GM19099 (cell line): ENCODE measurements around the gene IRF3.

Source experiments
- POLR2A ChIP-seq: IDR thresholded peaks from 3 replicates; pipeline ENCODE4 v1.6.1; 2011; ENCODE audit warnings: low read depth; ENCODE audit not compliant: insufficient read length; ENCODE audit errors: extremely low read depth

Gene IRF3

DNA sequence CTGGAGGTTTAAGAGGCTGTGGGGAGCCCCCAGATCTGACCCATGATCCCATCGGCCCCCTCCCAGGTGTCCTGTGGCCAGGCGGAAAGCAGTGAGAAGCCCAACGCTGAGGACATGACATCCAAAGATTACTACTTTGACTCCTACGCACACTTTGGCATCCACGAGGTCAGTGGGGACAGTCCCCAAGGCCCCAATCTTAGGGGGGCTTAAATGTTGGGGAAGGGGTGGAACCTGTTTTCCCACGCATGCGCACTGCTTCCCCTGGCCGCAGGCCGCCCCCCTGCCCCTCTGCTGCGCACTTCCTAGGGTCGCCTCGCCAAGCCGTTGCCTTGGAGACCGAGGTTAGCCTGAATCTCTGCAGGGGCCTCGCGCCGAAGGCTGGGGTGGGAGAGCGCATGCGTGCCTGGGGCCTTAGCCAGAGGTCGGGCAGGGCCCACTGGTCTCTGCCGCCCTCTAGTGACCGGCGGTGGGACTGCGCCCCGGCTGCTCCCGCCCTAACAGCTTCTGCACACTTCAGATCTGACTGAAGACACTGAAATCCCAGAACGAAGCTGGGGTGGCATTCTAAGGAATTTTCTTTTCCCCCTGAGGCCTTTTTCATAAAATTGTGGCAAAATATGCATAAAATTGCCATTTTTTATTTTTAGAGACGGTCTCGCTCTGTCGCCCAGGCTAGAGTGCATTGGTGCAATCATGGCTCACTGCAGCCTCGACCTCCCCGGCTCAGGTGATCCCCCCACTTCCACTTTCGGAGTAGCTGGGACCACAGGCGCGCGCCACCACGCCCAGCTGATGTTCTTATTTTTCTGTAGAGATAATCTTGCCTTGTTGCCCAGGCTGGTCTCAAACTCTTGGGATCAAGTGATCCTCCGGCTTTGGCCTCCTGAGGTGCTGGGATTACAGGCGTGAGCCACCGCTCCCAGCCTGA is 15.0 kb upstream of the IRF3 start:
- TF ChIP-seq POLR2A, result no peak

DNA sequence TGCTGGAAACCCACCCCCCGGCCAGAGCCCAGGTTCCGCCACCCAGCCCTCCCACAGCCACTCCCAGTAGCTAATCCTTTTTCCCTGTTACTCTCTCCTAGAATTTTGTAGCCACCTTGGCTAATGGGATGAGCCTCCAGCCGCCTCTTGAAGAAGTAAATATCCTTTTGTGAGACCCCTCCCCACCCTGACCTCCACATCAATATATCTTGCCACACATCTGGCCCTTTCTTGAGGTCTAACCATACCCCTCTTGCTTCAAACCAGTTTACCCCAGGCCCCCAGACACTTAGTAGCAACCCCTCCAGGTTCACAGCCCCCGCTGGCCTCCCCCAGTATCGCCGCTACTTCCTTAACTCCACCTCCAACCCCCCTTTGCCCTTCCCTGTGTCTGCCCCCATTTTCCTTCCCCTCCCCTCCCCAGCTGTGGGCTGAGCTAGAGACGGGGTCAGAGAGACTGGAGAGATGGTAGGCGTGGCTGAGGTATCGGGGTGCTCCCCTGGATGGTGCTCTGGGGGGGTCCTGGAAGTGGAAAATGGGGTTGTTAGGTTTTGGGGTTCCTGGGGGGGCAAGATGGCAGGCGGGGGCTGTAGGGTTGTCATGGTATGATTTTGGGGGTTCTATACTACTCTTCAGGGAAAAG is 14.2 kb upstream of the IRF3 start:
- TF ChIP-seq POLR2A, result no peak

DNA sequence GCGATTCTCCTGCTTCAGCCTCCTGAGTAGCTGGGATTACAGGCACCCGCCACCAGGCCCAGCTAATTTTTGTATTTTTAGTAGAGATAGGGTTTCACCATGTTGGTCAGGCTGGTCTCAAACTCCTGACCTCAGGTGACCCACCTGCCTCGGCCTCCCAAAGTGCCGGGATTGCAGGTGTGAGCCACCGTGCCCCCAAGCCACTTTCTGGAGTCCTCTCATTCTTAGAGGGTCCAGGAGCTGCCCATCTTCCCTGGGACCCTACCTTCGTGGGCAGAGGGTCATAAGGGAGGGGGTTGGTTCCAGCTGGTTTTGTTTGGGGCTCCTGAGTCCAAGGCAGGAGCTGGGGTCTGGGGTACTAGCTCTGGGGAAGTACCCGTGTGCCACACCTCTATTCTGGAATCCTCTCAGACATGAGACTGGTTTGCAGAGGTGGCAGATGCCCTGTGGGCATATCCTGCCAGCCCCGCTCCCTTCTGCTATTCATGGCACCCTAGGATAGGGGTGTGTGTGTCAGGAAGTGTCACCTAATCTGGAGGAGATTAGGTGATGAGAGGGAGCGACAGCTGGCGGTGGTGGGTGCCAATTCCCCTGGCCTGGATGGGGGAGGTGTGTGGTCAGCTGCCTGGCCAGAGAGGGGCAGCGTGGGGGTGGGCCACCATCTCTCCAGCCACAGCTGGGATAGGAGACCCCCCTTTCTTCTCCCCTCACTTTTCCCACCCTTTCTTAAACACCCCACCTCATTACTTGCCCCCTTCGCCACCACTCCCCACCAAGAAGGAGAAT is 13.5 kb upstream of the IRF3 start:
- no peak for TF ChIP-seq POLR2A

DNA sequence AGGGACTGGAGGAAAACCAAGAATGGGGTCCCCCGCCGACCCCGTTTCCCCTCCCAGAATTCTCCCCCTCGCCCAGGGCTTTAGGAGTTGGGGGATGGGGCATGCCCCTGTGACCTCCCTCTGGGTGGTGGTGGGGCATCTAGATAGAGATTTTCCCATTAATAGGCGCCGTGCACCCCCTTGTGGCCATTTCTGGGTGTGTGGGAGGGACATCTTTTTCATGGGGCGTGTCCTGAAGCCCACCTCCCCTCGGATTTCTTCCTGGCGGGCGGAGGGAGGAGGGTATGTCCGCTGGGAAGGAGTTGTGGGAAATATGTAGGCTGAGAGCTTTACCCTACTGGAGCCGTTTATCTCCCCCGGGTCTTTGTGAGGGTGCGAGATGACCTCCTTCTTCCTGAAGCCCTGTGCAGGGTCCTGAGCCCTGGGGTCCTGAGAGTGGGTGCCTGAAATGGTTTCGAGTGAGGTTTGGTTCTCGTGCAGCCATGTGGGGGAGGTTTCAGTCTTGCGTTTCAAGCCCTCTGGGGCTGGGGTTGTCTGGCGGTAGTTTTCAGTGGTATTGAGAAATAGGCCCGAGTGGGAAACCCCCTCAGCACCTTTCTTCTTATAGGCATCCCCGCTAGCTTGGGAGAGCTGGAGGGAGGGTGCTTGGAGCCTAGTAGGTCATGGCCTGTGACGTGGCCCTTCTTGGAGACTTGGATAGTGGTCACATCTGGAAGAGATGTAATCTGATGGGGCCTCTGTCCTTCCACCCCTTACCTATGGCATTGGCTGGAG is 12.4 kb upstream of the IRF3 start:
- TF ChIP-seq POLR2A, result no peak

DNA sequence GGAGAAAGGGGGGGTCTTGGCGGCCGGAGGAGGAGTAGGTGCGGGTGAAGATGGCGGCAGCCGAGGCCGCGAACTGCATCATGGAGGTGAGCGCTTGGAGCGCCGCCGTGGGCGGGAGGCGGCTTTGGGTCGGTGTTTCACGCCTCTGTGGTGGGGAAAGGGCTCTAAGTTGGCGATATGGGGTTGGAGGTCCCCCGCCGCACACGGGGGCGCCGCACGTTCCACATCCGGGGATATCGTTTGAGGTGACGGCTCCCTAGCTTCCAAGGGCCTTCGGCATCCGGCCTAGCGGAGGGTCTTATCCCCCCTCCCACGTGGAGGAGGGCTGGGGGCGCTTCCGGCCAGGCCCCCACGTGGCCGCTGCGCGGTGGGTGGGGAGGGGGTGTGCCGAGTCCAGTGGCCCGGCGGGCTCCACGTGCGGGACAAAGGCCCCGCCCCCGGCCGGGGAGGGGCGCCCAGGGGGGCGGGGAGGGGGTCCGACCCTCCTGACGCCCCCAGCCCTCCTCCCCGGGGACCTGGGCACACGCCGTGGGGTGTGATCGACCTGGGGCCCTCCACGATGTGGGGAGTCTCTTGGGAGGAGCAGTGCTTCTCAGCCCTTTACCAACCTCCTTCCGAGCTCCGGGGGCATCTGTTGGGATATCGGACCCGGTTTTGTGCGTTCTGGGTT is 11.7 kb upstream of the IRF3 start, which contains the start of gene PRMT1:
PRMT1 (plus strand) TSS at position 41 of the 670 bp plus-strand sequence; CDS start at position 51, 10 bp downstream.
- TF ChIP-seq POLR2A, result peak; percentile 93

DNA sequence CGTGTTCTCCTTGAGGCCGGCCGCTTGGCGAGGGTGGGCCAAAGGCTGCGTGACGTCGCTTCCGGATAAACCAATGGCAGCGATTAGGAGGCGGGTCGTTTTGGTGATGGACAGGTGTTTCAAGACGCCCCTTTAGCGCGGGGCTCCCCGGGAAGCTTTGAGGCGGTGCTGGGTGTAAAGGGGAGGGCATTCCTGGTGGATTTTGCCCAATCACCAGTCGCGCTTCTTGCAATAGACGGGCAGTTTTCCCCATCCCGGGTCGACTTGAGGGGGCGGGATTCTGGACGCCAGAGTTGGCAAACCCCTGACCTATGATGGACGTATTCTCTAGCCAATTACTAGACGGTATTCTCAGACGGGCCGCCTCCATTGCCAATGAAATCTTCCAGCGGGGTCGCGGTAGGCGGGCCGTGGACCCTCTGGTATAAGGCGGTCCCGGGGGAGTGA is 11.2 kb upstream of the IRF3 start:
- TF ChIP-seq POLR2A, result no peak

DNA sequence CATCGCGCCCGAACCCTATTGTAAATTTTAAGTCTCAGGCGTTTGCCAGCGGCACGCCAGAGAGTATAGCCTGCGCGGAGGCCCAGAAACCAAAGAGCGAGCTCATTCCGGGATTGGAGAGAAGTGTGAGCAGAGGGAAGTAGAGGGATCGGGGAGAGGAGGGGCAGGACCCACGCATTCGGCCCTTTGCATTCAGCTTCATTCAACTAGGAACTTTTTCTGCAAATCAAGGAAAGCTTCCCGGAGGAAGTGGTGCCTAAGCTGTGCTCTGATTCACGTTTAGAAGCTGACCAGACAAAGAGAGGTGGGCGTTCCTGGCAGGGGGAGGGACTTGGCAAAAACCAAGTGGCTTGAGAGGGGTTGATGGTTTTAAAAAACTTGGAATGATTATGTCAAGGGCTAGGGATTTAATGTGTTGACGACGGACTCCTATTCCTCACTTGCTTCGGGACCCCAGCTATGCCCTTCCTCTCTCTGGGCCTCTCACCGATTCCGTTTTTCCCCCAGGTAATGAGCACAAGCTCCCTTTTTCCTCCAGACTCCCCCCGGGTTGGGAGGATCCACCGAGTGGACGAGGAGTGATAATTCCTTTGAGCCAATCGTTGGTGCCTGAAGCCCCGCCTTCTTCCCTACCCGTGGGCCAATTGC is 10.6 kb upstream of the IRF3 start:
- peak; percentile 96 for TF ChIP-seq POLR2A

DNA sequence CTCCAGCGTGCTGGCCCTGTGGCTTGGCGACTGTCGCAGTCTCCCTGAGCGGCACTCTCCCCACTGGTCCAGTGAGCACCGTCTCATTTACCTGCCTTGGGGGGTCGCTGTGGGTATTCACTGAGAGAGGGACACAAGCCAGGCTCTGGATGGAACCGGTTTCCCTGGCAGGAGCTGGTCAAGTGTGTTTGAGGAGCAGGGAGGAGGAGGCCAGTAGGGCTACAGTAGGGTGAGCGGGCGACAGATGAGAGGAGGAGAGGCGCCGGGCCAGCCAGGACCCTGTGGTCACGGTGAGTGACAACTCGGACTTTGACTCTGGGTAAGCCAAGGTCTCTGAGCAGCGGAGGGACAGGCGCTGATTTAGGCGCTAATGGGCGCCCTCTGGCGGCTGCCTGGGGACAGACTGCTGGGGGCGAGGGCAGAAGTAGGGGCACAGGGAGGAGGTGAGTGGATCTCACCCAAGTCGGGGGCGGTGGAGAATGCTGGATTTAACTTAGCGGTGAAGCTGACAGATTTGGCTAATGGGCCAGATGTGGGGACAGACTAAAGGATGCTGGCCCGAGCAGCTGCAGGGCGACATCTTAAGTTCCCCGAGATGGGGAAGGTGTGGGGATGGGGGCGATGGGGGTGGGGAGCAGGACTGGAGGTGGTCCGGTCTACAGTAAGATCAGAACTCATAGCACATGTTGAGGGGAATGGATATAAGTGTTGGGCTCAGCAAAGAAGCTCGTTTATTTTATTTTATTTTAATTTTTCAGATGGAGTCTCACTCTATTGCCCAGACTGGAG is 6.7 kb upstream of the IRF3 start:
- TF ChIP-seq POLR2A, result peak; percentile 17

DNA sequence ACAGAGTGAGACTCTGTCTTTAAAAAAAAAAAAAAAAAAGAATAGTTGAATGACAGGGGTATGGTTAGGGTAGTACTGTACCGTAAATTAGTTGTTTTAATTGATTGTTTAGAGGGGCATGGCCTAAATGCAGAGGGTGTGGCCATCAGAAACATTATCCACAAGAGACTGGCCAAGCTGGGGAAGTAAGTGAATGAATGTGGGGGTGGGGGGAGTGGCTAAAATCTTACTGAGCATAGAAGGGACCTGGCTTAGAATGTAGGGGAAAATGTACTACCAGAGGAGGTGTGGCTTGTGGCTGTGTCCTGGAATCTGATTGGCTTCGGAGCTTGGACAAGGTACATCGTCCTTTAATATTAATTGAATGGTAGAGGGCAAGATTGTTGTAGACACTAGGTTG is 3.9 kb upstream of the IRF3 start:
- TF ChIP-seq POLR2A, result no peak

DNA sequence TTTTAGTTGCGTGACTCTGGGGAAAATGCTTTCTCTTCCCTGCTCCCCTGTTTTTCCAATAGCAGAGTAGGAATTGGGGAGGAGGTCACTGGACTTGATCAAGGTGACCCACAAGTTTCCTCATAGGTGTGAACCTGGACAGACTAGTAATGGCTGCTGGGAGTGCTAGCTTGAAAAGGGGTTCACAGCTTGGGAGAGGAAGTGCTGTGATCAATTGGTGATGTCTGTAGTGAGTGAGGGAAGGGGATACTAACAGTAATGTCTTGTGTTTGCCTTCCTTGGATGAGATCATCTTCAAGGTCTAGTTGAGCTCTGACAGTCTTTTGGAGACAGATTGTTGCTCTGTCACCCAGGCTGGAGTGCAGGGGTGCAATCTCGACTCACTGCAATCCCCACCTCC is 1.8 kb upstream of the IRF3 start:
- TF ChIP-seq POLR2A, result no peak

DNA sequence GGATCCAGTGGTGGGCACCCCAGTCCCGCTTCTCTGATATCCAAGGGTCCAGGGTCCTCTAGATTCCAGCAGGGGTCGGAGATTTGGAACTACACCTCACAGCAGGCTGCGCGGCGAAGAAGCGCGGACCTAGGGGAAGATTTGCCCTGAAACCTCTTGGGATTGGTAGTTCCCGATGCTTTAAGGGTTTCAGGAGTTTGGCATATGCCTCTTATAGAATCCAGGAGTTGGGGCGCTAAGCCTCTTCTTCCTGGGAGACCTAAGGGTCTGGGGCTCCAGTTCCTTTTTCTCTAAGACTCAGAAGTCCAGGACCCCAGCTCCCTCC is 425 bp upstream of the IRF3 start:
- TF ChIP-seq POLR2A, result no peak

DNA sequence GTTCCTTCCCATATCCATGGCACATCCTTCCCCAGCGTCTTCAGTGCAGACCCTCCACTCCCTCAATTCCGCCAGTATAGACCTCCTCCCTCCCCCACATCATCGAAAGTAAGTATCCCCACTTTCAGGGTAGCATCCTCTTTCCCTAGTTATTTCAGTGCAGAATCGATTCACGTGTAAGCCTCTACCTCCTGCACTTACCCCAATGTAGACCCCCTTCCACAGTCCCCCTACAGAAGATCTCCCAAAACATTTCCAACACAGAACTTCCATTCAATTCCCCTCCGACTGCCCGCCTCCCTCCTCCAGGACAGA is 664 bp downstream of the IRF3 start:
- no peak for TF ChIP-seq POLR2A
